GDM1 (cell line): ENCODE results near the gene PACRG.
"Not testable (repeated sequence)": the region's sequence is repeated elsewhere in the genome, so short reads cannot be mapped to it uniquely, and the experiment has no call there.

Experiments
- DNase-seq: peaks from one replicate; lab custom pipeline; 2025; lab: John Stamatoyannopoulos, UW

The PACRG gene

GRCh38 chr6:162941128-162941527 lies 213.4 kb downstream of the PACRG start:
- no peak for DNase-seq

DNA sequence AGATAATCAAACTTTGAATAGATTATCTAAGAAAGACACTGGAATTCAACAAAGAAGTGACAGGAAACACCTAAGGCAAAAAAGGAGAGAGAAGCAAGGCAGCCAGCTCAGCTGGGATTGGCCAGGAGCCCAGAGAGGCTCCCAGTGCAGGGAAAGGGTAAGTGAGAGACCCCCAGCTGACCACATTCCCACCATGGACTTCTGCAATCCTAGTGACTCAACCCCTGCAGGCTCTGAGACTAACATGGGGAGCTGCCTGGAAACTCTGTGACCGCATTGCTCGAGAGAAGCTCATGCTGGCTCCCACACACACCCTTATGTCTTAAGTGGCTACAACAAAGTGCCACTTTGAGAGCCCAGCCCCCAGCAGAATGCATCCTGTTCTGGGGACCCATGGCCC lies 215.1 kb downstream of the PACRG start:
- DNase-seq = no peak

DNA sequence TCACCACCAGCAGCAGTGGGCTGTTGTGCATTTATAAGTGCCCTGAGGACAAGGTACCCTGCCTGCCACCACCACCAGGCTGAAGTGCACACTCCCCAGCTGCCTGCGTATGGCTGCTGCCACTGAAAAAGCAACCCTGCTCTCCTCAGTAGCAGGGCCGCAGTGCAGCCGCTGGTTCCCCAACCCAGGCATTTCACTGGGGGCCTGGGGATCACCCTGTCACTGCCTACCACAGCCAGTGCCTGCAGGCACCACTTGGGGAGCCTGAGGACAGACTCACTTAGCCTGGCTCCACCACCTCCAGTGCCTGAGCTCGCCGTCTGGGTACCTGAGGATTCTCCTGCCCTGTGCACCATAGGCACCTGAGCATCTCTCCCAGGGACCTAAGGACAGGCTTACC lies 215.6 kb downstream of the PACRG start:
- no peak for DNase-seq

- no peak for DNase-seq
Observed at GRCh38 chr6:162951164-162951743, 223.5 kb downstream of the PACRG start.

DNA sequence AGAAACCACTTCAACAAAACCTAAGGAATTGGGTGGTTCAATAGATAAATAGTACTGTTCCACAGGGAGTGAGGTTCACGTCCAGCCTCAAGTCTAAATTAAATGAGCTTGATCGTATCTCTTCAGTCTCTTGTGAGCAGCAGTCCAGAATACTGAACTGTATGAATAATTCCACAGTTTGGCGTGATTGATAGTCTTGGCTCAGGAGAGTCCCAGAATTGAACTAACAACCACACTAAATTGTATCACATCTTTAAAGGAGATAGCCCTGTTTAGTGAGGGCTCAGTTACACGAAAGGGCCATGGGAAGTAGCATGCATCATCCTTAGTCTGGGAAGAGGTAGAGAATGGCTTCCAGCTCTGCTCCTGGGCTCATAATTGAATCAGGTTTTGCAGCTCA lies 224.6 kb downstream of the PACRG start:
- DNase-seq = no peak

- no peak for DNase-seq
Observed at GRCh38 chr6:162957062-162957461, 229.3 kb downstream of the PACRG start.

GRCh38 chr6:162960679-162961457 lies 233.1 kb downstream of the PACRG start:
- DNase-seq = no peak

DNA sequence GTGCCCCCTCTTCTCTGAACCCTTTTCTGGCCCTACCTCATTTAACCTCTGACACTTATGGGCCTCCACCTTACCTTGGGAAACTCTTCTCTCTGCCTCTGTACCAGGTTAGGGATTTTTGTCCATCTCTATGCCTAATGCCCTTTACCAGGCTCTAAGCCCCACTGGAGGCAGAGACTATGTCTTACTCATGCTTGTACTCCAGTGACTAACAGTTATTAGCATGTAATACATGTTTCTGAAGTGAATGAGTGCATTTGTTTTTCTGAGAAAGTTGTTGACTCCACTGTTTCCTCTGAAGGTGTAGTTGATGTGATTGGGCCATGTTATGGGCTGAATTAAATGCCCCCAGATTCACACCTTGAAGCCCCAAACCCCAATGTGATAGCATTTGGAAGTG lies 234.3 kb downstream of the PACRG start:
- DNase-seq = no peak

DNA sequence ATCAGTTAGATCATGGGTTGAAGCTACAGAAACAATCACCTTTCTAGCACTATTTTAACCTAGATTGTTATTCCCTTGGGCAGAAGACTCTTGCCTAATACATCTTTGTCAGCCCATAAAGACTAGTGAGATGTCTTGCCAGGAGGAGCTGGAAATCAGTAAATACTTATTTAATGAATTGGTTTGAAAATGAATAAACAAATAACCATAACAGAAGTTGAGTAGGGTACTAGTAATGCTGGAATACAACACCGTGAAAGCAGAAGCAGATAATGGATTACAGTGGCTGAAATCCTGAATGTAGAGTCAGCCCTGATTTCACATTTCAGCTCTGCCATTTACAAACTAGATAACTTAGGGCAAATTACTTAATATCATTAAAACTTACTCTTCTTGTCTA lies 236.1 kb downstream of the PACRG start:
- no peak for DNase-seq

GRCh38 chr6:162964488-162965140 lies 236.8 kb downstream of the PACRG start:
- DNase-seq = no peak

GRCh38 chr6:162965366-162965765 lies 237.6 kb downstream of the PACRG start:
- no peak for DNase-seq

DNA sequence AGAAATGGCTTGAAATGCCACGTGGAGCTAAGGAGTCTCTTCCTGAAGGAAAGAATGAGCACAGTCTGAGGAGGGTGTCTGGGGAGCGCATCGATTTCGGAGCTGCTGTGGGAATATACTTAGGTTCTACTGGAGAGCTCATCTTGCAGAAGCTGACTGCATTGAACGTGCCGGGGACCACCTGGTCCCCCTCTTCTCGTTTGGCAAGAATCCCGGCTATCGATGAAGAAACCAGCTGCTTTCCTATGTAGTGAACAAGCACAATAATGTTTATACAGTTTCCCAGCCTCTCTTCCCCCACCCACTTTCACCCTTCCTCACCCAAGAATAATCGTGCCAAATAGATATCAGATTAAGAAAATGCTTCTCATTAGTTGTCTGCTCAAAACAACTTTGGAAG lies 242.5 kb downstream of the PACRG start:
- no peak for DNase-seq

- DNase-seq = no peak
Observed at GRCh38 chr6:162971356-162971755, 243.6 kb downstream of the PACRG start.

DNA sequence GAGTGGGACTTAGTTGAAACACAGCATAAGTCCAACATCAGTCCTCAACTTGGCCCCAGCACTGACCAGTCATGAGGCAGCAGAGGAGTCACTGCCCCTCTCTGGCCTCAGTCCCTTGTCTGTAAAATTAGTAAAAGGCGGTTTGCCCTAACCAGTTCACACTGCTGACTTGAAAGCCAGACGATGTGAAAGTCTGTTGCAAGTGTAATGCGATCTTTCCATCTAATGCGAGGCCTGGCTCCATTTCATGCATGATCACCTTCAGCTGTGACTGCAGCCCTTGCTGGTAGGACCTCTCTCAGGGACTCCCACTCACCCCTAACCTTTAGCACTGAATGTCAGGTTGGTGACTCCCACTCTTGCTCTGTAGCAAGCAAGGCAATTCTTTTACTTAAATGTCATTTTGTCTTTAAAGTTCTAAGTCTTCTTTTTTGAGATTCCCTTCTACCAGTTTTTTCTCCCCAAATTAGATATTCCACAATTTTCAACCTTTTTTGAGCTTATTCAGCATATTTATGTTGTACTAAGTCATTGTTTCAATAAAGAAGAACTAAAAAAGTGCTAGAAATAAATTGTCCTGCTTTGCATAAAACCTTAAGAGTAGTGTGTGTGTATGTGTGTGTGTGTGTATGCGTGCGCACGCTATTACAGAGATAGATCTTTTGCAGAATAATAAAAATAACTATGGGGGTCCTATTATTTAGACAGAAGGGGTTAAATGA lies 245.5 kb downstream of the PACRG start:
- no peak for DNase-seq

- DNase-seq = no peak
Observed at GRCh38 chr6:162973980-162974379, 246.2 kb downstream of the PACRG start.

GRCh38 chr6:162974685-162975084 lies 246.9 kb downstream of the PACRG start:
- DNase-seq = no peak

- no peak for DNase-seq
Observed at GRCh38 chr6:162976141-162976540, 248.4 kb downstream of the PACRG start.

- DNase-seq = not testable (repeated sequence)
Observed at GRCh38 chr6:162983234-162983633, 255.5 kb downstream of the PACRG start.

GRCh38 chr6:162998777-162999176 lies 271.0 kb downstream of the PACRG start:
- no peak for DNase-seq

- no peak for DNase-seq
Observed at GRCh38 chr6:162999575-163000285, 272.0 kb downstream of the PACRG start.

GRCh38 chr6:163001330-163001729 lies 273.6 kb downstream of the PACRG start:
- DNase-seq = no peak

- DNase-seq = no peak
Observed at GRCh38 chr6:163008186-163008585, 280.4 kb downstream of the PACRG start.
